HG02870 (cell line): Measurements from ENCODE around the gene CD82.
"Not testable (repeated sequence)": the region's sequence is repeated elsewhere in the genome, so short reads cannot be mapped to it uniquely, and the experiment has no call there.

Experiments used
- ATAC-seq: cut with Tn5 transposase; IDR thresholded peaks from one replicate; pipeline ENCODE4 v1.9.1; 2021; ENCODE audit warnings: mild to moderate bottlenecking, moderate library complexity; ENCODE audit not compliant: unreplicated experiment

The CD82 gene

GRCh38 chr11:44559207-44559939, 6.1 kb upstream of the CD82 start:
- ATAC-seq = peak; percentile 82

GRCh38 chr11:44559940-44560300, 5.5 kb upstream of the CD82 start:
- ATAC-seq = not testable (repeated sequence)

GRCh38 chr11:44561275-44561805, 4.1 kb upstream of the CD82 start:
- no peak for ATAC-seq

- ATAC-seq = no peak
Observed at GRCh38 chr11:44561964-44562734, 3.3 kb upstream of the CD82 start.

- no peak for ATAC-seq
Observed at GRCh38 chr11:44562845-44563460, 2.5 kb upstream of the CD82 start.

- ATAC-seq = no peak
Observed at GRCh38 chr11:44563711-44564110, 1.8 kb upstream of the CD82 start.

GRCh38 chr11:44564166-44564565, 1.3 kb upstream of the CD82 start:
- no peak for ATAC-seq

GRCh38 chr11:44564670-44565210, 723 bp upstream of the CD82 start:
- no peak for ATAC-seq

GRCh38 chr11:44565953-44566949, 788 bp downstream of the CD82 start:
- ATAC-seq = no peak

GRCh38 chr11:44566952-44567875, 1.8 kb downstream of the CD82 start:
- ATAC-seq = no peak

GRCh38 chr11:44567876-44568256, 2.4 kb downstream of the CD82 start:
- ATAC-seq = no peak

GRCh38 chr11:44568331-44568657, 2.8 kb downstream of the CD82 start:
- ATAC-seq = no peak

GRCh38 chr11:44568658-44569473, 3.4 kb downstream of the CD82 start:
- peak; percentile 43 for ATAC-seq

- ATAC-seq = no peak
Observed at GRCh38 chr11:44570411-44571155, 5.1 kb downstream of the CD82 start.

GRCh38 chr11:44571871-44572270, 6.4 kb downstream of the CD82 start:
- no peak for ATAC-seq

GRCh38 chr11:44572436-44572835, 7.0 kb downstream of the CD82 start:
- ATAC-seq = no peak

GRCh38 chr11:44572884-44573283, 7.4 kb downstream of the CD82 start:
- no peak for ATAC-seq

GRCh38 chr11:44573333-44573732, 7.9 kb downstream of the CD82 start:
- ATAC-seq = no peak
